Spinal cord (tissue), 10 donors: ENCODE results near the gene APP. TPM values are rescaled to one million over a fixed set of nuclear protein-coding genes. Genes with fewer than 3 reads are reported as not detected.

Experiments used
- DNase-seq, 6 donors: peaks; one replicate each; pipeline versions ENCODE4 v3.0.0 to v3.0.0-alpha.2; 2013 to 2015; ENCODE audit warnings: low spot score in 6 of 6, low read depth in 4 of 6
- H3K27ac ChIP-seq: one replicate; pipeline ENCODE4 v1.5.1; 2013; ENCODE audit warnings: low read depth, low read length, control low read depth
- H3K27me3 ChIP-seq: one replicate; pipeline ENCODE4 v1.6.1; 2013; ENCODE audit warnings: low read length; ENCODE audit not compliant: control insufficient read depth, insufficient read depth
- H3K36me3 ChIP-seq: one replicate; pipeline ENCODE4 v1.6.1; 2013; ENCODE audit warnings: low read length; ENCODE audit not compliant: control insufficient read depth, insufficient read depth
- H3K4me1 ChIP-seq: one replicate; pipeline ENCODE4 v1.6.1; 2013; ENCODE audit warnings: low read length; ENCODE audit not compliant: control insufficient read depth, insufficient read depth
- H3K4me3 ChIP-seq: one replicate; pipeline ENCODE4 v1.5.1; 2013; ENCODE audit warnings: low read depth, low read length, control low read depth
- H3K9me3 ChIP-seq: one replicate; pipeline ENCODE4 v1.6.1; 2013; ENCODE audit warnings: low read length; ENCODE audit not compliant: control insufficient read depth, insufficient read depth
- WGBS: methylation state at CpG from one replicate; pipeline ENCODE4 v1.1.5; 2013; ENCODE audit warnings: missing lambda C conversion rate; ENCODE audit not compliant: insufficient coverage; 5-methylcytosine and 5-hydroxymethylcytosine counted together
- polyA plus RNA-seq, 2 donors: library from polyadenylated mRNA; unstranded; fragments of 120-200 nt; gene quantifications; one replicate each; pipeline ENCODE4 v1.2.1, GENCODE V29; 2013; ENCODE audit not compliant: insufficient read length in 2 of 2
- total RNA-seq, 2 donors: library from RNA; depleted of rRNA in 1 of 2; stranded (reverse); fragments of 120-200 nt in 1 of 2; fragments of >200 nt in 1 of 2; gene quantifications; one replicate each; pipeline versions ENCODE4 v1.2.3 to v1.2.4, GENCODE V29; 2013 to 2014
- donor health status: healthy.

Gene APP
- total and polyA plus RNA-seq, 4 donors = 606 to 947 (median 855) TPM

- H3K9me3 ChIP-seq = no peaks in the 10 kb centered on the region
- 100% methylated on average over 3 of the region's 4 CpGs for WGBS
- H3K27ac ChIP-seq = no peak overlapping the region
- H3K36me3 ChIP-seq = no peaks in the 10 kb centered on the region
- DNase-seq = no peak
- H3K4me3 ChIP-seq = no peak overlapping the region
- peaks cover 3% of the 10 kb centered on the region for H3K4me1 ChIP-seq
- no peaks in the 10 kb centered on the region for H3K27me3 ChIP-seq
Observed at GRCh38 chr21:26097475-26097874, 73.1 kb downstream of the APP start.

GRCh38 chr21:26096494-26097371 is 73.8 kb downstream of the APP start:
- WGBS = 79% methylated on average over 11 of the region's 13 CpGs
- Histone ChIP-seq H3K9me3 (no peaks in the 10 kb centered on the region), H3K4me3 (no peak overlapping the region), H3K36me3 (no peaks in the 10 kb centered on the region), H3K4me1 (peaks cover 3% of the 10 kb centered on the region), H3K27ac (no peak overlapping the region), H3K27me3 (no peaks in the 10 kb centered on the region)
- no peak for DNase-seq

GRCh38 chr21:26095131-26095530 is 75.4 kb downstream of the APP start:
- no peaks in the 10 kb centered on the region for H3K27me3 ChIP-seq
- DNase-seq = no peak
- H3K4me1 ChIP-seq = no peaks in the 10 kb centered on the region
- no peak overlapping the region for H3K4me3 ChIP-seq
- 100% methylated on average over 3 of the region's 7 CpGs for WGBS
- no peaks in the 10 kb centered on the region for H3K36me3 ChIP-seq
- no peak overlapping the region for H3K27ac ChIP-seq
- H3K9me3 ChIP-seq = no peaks in the 10 kb centered on the region

- no peak for DNase-seq
- Histone ChIP-seq H3K27me3 (no peaks in the 10 kb centered on the region), H3K36me3 (peaks cover 4% of the 10 kb centered on the region), H3K4me1 (peaks cover 4% of the 10 kb centered on the region), H3K4me3 (no peak overlapping the region), H3K27ac (no peak overlapping the region), H3K9me3 (no peaks in the 10 kb centered on the region)
- WGBS = no CpG with 5 or more reads among the region's 3 CpGs
Observed at GRCh38 chr21:26093122-26093521, 77.4 kb downstream of the APP start.

GRCh38 chr21:26091480-26092018 is 79.0 kb downstream of the APP start:
- Histone ChIP-seq H3K27ac (no peak overlapping the region), H3K36me3 (peaks cover 4% of the 10 kb centered on the region), H3K27me3 (no peaks in the 10 kb centered on the region), H3K4me3 (no peak overlapping the region), H3K4me1 (peaks cover 4% of the 10 kb centered on the region), H3K9me3 (no peaks in the 10 kb centered on the region)
- WGBS = 89% methylated on average over 1 of the region's 5 CpGs
- no peak for DNase-seq

GRCh38 chr21:26089730-26090129 is 80.8 kb downstream of the APP start:
- H3K9me3 ChIP-seq = no peaks in the 10 kb centered on the region
- H3K27ac ChIP-seq = no peak overlapping the region
- H3K27me3 ChIP-seq = no peaks in the 10 kb centered on the region
- no peak overlapping the region for H3K4me3 ChIP-seq
- no peak for DNase-seq
- H3K4me1 ChIP-seq = peaks cover 4% of the 10 kb centered on the region
- H3K36me3 ChIP-seq = peaks cover 4% of the 10 kb centered on the region
- WGBS = no CpG with 5 or more reads among the region's 6 CpGs

- Histone ChIP-seq H3K4me1 (peaks cover 4% of the 10 kb centered on the region), H3K4me3 (no peak overlapping the region), H3K27ac (no peak overlapping the region), H3K36me3 (peaks cover 4% of the 10 kb centered on the region), H3K27me3 (no peaks in the 10 kb centered on the region), H3K9me3 (no peaks in the 10 kb centered on the region)
- peak in 1 of 6 donors; percentile 47 for DNase-seq
- no CpG with 5 or more reads among the region's 4 CpGs for WGBS
Observed at GRCh38 chr21:26087223-26087918, 83.2 kb downstream of the APP start.

- H3K27ac ChIP-seq = no peak overlapping the region
- H3K4me3 ChIP-seq = no peak overlapping the region
- H3K27me3 ChIP-seq = no peaks in the 10 kb centered on the region
- no CpG with 5 or more reads among the region's 1 CpG for WGBS
- H3K4me1 ChIP-seq = peaks cover 4% of the 10 kb centered on the region
- no peaks in the 10 kb centered on the region for H3K9me3 ChIP-seq
- no peak for DNase-seq
- peaks cover 4% of the 10 kb centered on the region for H3K36me3 ChIP-seq
Observed at GRCh38 chr21:26085882-26086281, 84.7 kb downstream of the APP start.

GRCh38 chr21:26085127-26085526 is 85.4 kb downstream of the APP start:
- H3K27me3 ChIP-seq = no peaks in the 10 kb centered on the region
- H3K4me1 ChIP-seq = peaks cover 4% of the 10 kb centered on the region
- 83% methylated on average over 1 of the region's 4 CpGs for WGBS
- DNase-seq = no peak
- H3K9me3 ChIP-seq = no peaks in the 10 kb centered on the region
- H3K27ac ChIP-seq = no peak overlapping the region
- peaks cover 4% of the 10 kb centered on the region for H3K36me3 ChIP-seq
- no peak overlapping the region for H3K4me3 ChIP-seq
